ENCODE data around the gene MCMBP. TPM values are rescaled to one million over a fixed set of nuclear protein-coding genes. Genes with fewer than 3 reads are reported as not detected.
"Not testable (repeated sequence)": the region's sequence is repeated elsewhere in the genome, so short reads cannot be mapped to it uniquely, and the experiment has no call there.

Gene MCMBP
- total RNA-seq, 2 donors from 2014 or later, result 34.8 to 59.8 TPM

DNA sequence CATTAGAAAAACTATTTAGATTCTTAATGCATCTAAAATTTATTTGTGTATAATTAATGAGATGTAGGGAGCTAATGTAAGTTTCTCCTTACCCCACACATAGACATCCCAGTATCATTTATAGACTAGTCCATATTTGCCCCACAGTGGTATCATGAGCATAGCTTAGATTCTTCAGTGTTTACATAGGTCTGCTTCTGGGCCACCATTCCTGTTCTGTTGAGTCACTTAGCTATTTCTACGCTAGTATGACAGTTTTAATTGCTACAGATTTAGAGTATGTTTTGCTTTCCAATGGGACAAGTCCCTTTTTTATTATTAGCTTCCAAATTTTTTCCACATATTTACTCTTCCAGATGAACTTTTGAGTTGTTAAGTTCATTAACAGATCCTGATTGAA lies 69.4 kb downstream of the MCMBP start:
- no peak overlapping the region for H3K4me3 ChIP-seq
- ATAC-seq (ENCODE audit: insufficient number of reproducible peaks, low FRiP score, low read depth), result no peak

GRCh38 chr10:119801998-119802538 lies 70.6 kb downstream of the MCMBP start:
- no peak for TF ChIP-seq CTCF (IDR thresholded peaks at IDR 0.05)
- Histone ChIP-seq H3K4me3 (no peak overlapping the region), H3K9me3 (no peaks in the 10 kb centered on the region), H3K27me3 (replicated peaks; ENCODE audit: insufficient read depth) (no peaks in the 10 kb centered on the region), H3K36me3 (peaks cover 7% of the 10 kb centered on the region), H3K27ac (no peak overlapping the region), H3K4me1 (ENCODE audit: control insufficient read depth in 1 of 2, low read depth in 2 of 2) (peaks cover 0 to 10% of the 10 kb centered on the region in 2 donors)
- DNase-seq (ENCODE audit: low spot score), result no peak
- ATAC-seq (ENCODE audit: insufficient number of reproducible peaks, low FRiP score, low read depth), result no peak

More for the DNA sequence above, 69.4 kb downstream of the MCMBP start:
- TF ChIP-seq CTCF (IDR thresholded peaks at IDR 0.05), result no peak
- H3K9me3 ChIP-seq, result no peaks in the 10 kb centered on the region
- DNase-seq (ENCODE audit: low spot score), result no peak
- H3K36me3 ChIP-seq, result peaks cover 7% of the 10 kb centered on the region
- peaks cover 0 to 10% of the 10 kb centered on the region in 2 donors for H3K4me1 ChIP-seq (ENCODE audit: control insufficient read depth in 1 of 2, low read depth in 2 of 2)
- H3K27me3 ChIP-seq (replicated peaks; ENCODE audit: insufficient read depth), result no peaks in the 10 kb centered on the region
- peak overlapping the region in 1 of 2 donors; percentile 62 for H3K27ac ChIP-seq

DNA sequence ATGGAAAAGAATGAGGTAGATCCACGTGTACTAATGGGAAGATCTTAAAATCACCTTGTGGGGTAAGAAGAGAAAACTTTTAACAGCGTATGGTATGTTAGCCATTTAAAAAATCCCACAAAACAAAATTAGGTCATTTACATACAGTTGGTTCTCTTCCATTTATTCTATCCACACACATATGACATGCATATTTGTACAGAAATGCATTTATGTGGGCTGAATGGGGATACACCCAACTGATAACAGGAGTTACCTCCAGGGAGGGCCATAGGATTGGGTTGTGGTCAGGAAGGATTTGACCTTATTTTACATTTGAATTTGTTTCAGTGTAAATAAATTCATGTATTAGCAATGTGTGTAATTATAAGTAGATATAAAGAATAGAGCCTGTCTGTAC lies 71.5 kb downstream of the MCMBP start:
- no peak for ATAC-seq (ENCODE audit: insufficient number of reproducible peaks, low FRiP score, low read depth)
- peaks cover 0 to 10% of the 10 kb centered on the region in 2 donors for H3K4me1 ChIP-seq (ENCODE audit: control insufficient read depth in 1 of 2, low read depth in 2 of 2)
- no peak for TF ChIP-seq CTCF (IDR thresholded peaks at IDR 0.05)
- no peaks in the 10 kb centered on the region for H3K27me3 ChIP-seq (replicated peaks; ENCODE audit: insufficient read depth)
- no peak overlapping the region for H3K4me3 ChIP-seq
- H3K9me3 ChIP-seq, result no peaks in the 10 kb centered on the region
- H3K27ac ChIP-seq, result no peak overlapping the region
- no peak for DNase-seq (ENCODE audit: low spot score)
- H3K36me3 ChIP-seq, result peaks cover 7% of the 10 kb centered on the region

GRCh38 chr10:119796039-119796438 lies 76.6 kb downstream of the MCMBP start:
- no peak for ATAC-seq (ENCODE audit: insufficient number of reproducible peaks, low FRiP score, low read depth)
- TF ChIP-seq CTCF (IDR thresholded peaks at IDR 0.05), result no peak
- Histone ChIP-seq H3K4me3 (no peak overlapping the region), H3K36me3 (no peaks in the 10 kb centered on the region), H3K4me1 (ENCODE audit: control insufficient read depth in 1 of 2, low read depth in 2 of 2) (no peaks in the 10 kb centered on the region), H3K27me3 (replicated peaks; ENCODE audit: insufficient read depth) (no peaks in the 10 kb centered on the region), H3K27ac (no peak overlapping the region), H3K9me3 (no peaks in the 10 kb centered on the region)
- no peak for DNase-seq (ENCODE audit: low spot score)

DNA sequence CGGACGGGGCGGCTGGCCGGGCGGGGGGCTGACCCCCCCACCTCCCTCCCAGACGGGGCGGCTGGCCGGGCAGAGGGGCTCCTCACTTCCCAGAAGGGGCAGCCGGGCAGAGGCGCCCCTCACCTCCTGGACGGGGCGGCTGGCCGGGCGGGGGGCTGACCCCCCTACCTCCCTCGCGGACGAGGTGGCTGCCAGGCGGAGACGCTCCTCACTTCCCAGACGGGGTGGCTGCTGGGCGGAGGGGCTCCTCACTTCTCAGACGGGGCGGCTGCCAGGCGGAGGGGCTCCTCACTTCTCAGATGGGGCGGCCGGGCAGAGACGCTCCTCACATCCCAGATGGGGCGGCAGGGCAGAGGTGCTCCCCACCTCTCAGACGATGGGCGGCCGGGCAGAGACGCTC lies 77.5 kb downstream of the MCMBP start:
- not testable (repeated sequence) for H3K36me3 ChIP-seq; H3K27me3 ChIP-seq (replicated peaks; ENCODE audit: insufficient read depth); DNase-seq (ENCODE audit: low spot score); ATAC-seq (ENCODE audit: insufficient number of reproducible peaks, low FRiP score, low read depth); H3K9me3 ChIP-seq; H3K4me3 ChIP-seq; H3K27ac ChIP-seq; H3K4me1 ChIP-seq (ENCODE audit: control insufficient read depth in 1 of 2, low read depth in 2 of 2)

All from thoracic aorta (tissue), 2 donors.